Measurements from ENCODE around the gene IRGQ. TPM values are rescaled to one million over a fixed set of nuclear protein-coding genes. Genes with fewer than 3 reads are reported as not detected.

The IRGQ gene
- total RNA-seq, 1 donor from 2014 or later: 53.5 TPM

GRCh38 chr19:43628646-43629326 is 32.9 kb upstream of the IRGQ start:
- Mint-ChIP-seq H3K36me3 (ENCODE audit: low read depth) (peaks cover 17% of the 10 kb centered on the region), H3K4me3 (no peak overlapping the region), H3K27me3 (ENCODE audit: low read depth) (peaks cover 3% of the 10 kb centered on the region)

GRCh38 chr19:43626838-43627237 is 30.9 kb upstream of the IRGQ start:
- Mint-ChIP-seq H3K36me3 (ENCODE audit: low read depth) (peaks cover 23% of the 10 kb centered on the region), H3K27ac (ENCODE audit: unreplicated experiment) (no peak overlapping the region), H3K27me3 (ENCODE audit: low read depth) (peaks cover 3% of the 10 kb centered on the region), H3K4me1 (peaks cover 30% of the 10 kb centered on the region), H3K4me3 (peak overlapping the region; percentile 34), H3K9me3 (no peaks in the 10 kb centered on the region)
- TF ChIP-seq CTCF (conservative IDR thresholded peaks at IDR 0.05): no peak
- DNase-seq (ENCODE audit: low read depth, low spot score): no peak

More at GRCh38 chr19:43628646-43629326, 32.9 kb upstream of the IRGQ start:
- TF ChIP-seq CTCF (conservative IDR thresholded peaks at IDR 0.05): no peak
- Mint-ChIP-seq H3K9me3 (no peaks in the 10 kb centered on the region), H3K4me1 (peaks cover 33% of the 10 kb centered on the region), H3K27ac (ENCODE audit: unreplicated experiment) (no peak overlapping the region)
- no peak for DNase-seq (ENCODE audit: low read depth, low spot score)

GRCh38 chr19:43625918-43626579 is 30.1 kb upstream of the IRGQ start:
- no peak for TF ChIP-seq CTCF (conservative IDR thresholded peaks at IDR 0.05)
- Mint-ChIP-seq H3K36me3 (ENCODE audit: low read depth) (peaks cover 26% of the 10 kb centered on the region), H3K9me3 (no peaks in the 10 kb centered on the region), H3K4me1 (peaks cover 34% of the 10 kb centered on the region), H3K27me3 (ENCODE audit: low read depth) (peaks cover 3% of the 10 kb centered on the region), H3K4me3 (no peak overlapping the region), H3K27ac (ENCODE audit: unreplicated experiment) (no peak overlapping the region)
- no peak for DNase-seq (ENCODE audit: low read depth, low spot score)

GRCh38 chr19:43624933-43625332 is 29.0 kb upstream of the IRGQ start:
- no peak for DNase-seq (ENCODE audit: low read depth, low spot score)
- Mint-ChIP-seq H3K27me3 (ENCODE audit: low read depth) (peaks cover 4% of the 10 kb centered on the region), H3K27ac (ENCODE audit: unreplicated experiment) (no peak overlapping the region), H3K4me1 (peaks cover 44% of the 10 kb centered on the region), H3K36me3 (ENCODE audit: low read depth) (peaks cover 27% of the 10 kb centered on the region), H3K9me3 (peaks cover under 1% of the 10 kb centered on the region), H3K4me3 (peak overlapping the region; percentile 73)
- peak; percentile 30 for TF ChIP-seq CTCF (conservative IDR thresholded peaks at IDR 0.05)

GRCh38 chr19:43623889-43624670 is 28.1 kb upstream of the IRGQ start:
- DNase-seq (ENCODE audit: low read depth, low spot score): no peak
- no peak for TF ChIP-seq CTCF (conservative IDR thresholded peaks at IDR 0.05)
- H3K9me3 Mint-ChIP-seq: peaks cover 3% of the 10 kb centered on the region
- H3K27ac Mint-ChIP-seq (ENCODE audit: unreplicated experiment): peak overlapping the region; percentile 62
- H3K27me3 Mint-ChIP-seq (ENCODE audit: low read depth): peaks cover 9% of the 10 kb centered on the region
- peaks cover 31% of the 10 kb centered on the region for H3K36me3 Mint-ChIP-seq (ENCODE audit: low read depth)
- H3K4me1 Mint-ChIP-seq: peaks cover 51% of the 10 kb centered on the region
- peak overlapping the region; percentile 73 for H3K4me3 Mint-ChIP-seq

Data from neural crest cell (in vitro differentiated cells).